Myocyte (in vitro differentiated cells): Measurements from ENCODE around the gene CDH13. TPM values are rescaled to one million over a fixed set of nuclear protein-coding genes. Genes with fewer than 3 reads are reported as not detected.
A peak's percentile ranks its signal among the peaks of the same experiment; 100 is the strongest.

Experiments used
- DNase-seq: peaks from one replicate; pipeline ENCODE4 v3.0.0-alpha.2; 2012; ENCODE audit warnings: low read depth
- total RNA-seq: library from RNA; depleted of rRNA; stranded (reverse); fragments of >200 nt; gene quantifications from 2 replicates; pipeline ENCODE4 v1.2.3, GENCODE V29; 2014

CDH13 gene
- total RNA-seq, 1 donor from 2014 or later: 160 TPM

DNA sequence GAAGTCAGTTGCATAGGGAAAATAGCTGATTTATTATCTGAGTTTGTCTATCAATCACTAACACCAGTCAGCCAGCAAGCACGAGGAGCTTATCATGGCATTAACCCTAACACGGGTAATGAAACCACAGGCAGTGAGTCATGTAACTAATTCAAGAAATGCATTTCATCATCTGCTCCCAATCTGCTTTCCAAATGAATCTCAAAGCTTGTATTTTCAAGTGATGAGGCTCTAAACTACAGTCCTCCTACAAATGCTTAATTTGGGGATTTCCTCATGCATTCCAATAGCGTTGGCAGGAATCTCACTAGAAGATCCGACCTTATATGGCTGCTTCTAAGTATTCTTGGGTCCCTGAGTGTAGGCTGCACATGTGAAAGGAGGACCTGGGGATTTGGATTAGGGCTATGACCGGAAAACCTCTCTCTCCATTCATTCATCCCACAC is 1062.6 kb downstream of the CDH13 start:
- DNase-seq: peak; percentile 90

DNA sequence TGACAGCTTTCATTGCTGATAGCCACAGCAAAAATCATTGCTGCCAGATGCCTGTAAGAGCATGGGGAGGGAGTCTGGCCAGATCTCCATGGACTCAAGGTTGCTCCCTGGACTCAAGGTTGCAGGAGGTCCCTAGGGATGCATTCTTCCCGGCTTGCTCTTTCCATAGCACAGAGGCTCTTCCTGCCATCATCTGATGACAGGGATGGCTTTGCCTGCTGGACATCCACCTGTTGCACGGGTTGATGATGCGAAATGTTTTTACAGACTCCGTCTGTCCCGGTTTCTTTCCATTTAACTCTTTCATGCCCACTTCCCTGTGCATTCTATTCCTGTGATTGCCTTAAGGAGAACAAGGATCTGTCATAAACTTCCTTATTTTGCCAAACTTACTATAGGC is 1065.5 kb downstream of the CDH13 start:
- DNase-seq: peak; percentile 50

DNA sequence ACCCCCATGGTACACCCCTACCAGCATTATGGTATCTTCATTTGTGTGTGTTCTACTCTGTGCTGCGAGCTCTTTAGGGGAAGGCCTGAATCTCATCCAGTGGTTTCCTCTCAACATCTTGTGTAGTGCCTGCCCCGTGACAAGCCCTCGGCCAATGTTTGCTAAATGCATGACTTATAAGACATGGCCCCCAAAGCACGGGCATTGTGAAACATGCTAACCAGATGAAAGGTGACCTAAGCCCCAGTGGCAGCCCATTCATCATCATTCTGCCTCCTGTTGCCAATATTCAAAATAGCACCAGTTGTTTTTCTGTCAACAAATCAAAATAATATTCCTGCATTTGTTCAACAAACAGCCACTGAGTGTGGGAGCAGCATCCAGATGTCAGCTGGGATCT is 1072.2 kb downstream of the CDH13 start:
- no peak for DNase-seq

DNA sequence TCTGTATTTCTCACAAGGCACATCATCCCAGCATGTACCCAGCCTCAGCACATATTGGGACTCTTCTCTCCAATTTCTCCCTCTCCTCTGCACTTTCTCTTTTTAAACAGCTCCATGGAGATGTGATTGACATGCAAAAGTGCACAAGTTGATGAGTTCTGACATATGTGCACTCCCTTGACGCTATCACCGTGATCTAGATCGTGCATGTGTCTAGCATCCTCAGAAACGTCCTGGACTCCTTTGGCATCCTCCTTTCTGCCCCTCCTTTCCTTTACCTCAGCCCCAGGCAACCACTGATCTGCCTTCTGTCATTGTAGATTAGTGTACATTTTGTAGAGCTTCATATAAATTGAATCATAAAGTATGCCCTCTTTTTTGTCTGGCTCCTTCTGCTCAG is 1073.0 kb downstream of the CDH13 start:
- DNase-seq: no peak

DNA sequence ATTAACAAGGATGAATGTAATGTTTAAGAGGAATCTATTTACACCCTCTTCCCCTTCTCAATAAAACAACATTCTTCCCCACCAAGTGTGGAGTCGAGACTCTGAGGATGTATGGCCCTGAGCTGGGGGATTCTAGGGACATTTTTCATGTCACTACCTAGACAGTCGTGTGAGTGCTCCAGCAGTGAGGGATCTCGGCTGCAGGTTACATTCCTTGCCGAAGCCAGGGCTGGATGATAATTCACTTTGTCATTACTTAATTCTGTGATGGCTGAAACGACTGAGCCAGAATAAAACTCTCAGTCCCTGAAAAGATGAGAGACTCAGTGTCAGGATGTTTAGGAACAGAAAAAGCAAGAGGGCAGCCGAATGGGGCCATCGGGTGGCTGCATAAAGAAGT is 1074.1 kb downstream of the CDH13 start:
- no peak for DNase-seq

DNA sequence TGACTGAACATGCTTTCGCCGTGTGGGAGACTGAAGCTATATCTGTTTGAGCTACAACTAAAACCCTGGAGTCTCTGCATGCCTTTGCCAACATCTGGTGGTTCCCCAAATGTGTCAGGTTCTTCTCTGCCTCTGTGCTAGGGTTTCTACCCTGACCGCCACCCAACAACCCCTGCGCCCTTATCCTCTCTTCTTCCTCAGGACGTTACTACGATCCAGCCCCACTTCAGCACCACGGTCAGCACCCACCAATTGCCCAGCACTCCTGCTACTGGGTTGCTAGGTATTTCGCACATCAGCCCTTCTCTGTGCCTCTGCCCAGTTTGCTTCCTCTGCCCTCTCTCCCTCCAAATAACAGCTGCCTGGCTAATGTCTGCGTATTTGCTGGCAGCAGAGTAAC is 1074.7 kb downstream of the CDH13 start:
- peak; percentile 82 for DNase-seq

DNA sequence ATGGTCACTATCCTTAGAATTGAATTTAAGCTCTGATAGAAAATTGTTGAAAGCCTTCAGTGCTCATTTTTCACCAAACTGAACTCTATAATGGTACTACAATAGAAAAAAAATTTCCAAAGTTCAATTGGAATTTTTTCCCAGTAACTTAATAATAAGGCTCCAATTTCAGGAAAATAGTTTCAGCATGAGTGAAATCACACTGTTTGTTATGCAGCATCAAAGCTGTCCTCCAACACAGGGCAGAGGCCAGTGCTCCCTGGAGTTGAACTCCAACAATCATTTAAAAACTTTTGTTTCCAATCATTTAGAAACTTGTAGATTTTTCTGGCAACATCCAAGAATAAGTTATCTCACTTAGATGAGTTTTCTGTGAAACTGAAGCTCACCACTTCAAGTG is 1077.9 kb downstream of the CDH13 start:
- no peak for DNase-seq

DNA sequence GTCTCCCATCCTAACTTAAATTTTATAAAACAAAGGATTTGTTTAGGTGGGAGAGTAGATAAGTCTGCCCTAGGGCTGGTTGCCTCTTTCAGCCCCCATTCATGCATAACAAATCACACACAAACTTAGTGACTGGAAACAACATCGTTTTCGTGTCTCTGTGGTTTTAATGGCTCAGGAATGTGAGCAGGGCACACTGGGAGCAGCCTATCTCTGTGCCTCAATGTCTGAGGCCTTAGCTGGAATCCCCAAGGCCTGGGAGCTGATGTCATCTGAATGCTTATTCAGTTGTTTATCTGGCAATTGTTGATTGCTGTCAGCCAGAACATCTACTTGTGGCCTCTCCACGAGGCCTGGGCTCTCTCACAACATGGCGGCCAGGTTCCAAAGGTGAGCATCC is 1079.1 kb downstream of the CDH13 start:
- no peak for DNase-seq

DNA sequence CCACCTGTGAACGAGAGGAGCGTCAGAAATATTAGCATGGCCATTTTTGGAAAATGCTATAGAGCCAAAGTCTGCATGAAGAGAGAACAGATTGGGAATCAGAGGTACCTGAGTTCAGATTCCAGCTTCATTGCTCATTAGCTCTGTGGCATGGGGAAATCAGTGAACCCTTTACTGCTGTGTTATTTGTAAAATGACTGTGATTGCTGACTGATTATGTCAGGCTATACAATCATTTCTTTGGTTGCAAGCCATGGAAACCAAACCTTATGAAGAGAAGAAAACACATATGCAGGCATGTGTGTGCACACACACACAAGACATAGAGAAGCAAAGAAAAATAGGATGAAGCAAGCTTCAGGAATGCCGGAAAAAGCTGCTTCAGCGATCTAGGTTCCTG is 1079.6 kb downstream of the CDH13 start:
- no peak for DNase-seq

DNA sequence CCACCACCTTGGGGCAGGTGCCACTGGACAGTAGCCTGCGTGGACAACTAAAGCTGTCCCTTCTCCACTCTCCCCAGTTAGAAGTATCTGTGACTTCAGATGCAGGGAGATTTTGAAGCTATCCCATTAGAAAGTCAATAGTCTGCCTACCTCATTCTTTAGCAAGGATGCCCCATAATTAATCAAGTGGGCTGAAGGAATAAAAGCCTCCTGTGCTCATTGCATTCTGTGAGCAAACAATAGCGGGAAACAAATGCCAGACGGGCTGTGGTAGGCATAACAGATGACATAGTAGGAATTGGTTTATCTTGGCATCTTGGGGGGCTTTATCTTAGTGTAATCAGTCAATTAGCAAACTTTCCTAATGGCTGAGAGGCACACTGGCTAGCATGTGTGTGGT is 1084.3 kb downstream of the CDH13 start:
- DNase-seq: no peak

DNA sequence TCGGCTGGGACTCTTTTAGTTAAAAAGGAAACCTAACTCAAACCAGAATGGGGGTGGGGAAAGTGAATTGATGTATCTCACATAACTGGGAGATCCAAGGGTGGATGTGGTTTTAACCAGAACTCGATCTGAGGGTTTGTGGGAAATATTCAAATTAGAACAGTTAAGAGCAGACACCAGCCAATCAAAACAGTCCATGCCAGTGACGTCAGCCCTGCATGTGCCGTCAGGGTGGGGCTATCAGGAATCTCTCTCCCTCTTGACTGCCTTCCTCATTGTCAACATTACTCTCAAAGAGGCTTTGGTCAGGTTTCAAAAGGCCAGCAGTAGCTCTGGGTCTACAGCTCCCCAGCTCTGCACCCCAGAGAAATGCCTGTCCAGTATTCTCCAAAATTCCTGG is 1086.8 kb downstream of the CDH13 start:
- no peak for DNase-seq

DNA sequence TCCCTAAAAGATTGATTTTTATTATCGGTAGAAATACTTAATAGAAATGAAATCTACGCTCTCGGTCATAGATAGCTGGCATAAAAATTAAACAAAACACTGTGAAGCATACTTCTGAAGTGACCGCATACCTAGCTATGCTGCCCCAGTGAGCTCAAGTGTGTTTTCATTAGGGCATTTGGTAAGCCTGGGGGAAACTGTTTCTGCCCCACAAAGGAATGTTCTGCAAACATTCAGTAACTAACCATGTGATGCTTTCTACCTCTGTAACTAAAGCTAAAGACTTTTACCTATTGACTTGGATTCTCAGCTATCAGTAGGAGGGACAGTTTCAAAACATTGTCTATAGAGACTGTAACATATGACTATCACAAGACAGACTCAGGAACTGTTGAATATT is 1087.5 kb downstream of the CDH13 start:
- no peak for DNase-seq

DNA sequence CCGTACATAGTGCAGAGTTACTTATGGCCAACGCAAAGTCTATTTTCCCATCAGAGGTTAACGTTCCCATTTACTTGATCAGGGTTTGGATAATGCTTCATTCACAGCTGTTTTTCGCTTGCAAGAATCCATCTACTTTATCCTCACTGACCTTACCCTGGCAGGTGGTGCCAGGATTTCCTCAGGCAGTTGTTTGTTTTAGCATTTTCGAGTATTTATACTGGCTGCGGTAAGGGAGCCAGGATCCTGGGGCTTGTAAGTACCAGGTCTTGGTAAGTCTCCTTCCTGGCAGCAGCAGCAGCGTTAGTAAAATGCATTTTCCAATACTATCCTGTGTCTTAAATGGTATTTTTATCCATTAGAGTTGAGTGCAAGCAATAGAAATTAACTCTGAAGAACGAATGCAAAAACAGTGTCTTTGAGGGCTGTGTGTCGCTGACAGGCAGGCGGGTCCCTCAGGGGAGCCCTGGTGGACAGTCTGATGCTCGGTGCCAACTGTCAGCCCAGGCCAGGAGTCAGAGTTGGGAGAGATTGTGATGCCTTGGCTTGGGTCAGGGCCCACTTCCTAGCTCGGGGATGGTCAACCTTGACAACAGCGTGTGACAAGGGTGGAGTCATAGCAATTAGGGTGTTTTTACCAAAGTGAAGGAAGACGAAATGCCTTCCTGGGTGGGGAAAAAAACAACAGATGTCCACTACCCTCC is 1088.6 kb downstream of the CDH13 start:
- DNase-seq: peak; percentile 39

DNA sequence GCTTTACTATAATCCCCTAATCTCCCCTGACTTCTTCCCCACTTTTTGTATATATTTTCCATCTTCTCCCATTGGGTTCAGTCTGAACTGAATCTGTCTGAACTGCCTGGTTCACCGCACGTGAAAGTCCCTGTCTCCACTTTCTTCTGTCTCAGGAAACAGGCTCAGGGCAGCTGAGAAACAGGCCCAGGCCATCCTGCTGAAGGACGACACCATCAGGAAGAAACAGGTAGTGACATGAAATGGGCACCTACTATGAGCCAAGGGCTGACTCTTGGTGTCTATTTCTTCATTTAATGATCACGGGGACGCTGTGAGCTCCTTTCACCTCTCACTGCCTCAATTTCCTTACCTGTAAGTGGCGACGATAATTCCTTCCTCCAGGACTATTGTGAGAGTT is 1090.5 kb downstream of the CDH13 start:
- no peak for DNase-seq

DNA sequence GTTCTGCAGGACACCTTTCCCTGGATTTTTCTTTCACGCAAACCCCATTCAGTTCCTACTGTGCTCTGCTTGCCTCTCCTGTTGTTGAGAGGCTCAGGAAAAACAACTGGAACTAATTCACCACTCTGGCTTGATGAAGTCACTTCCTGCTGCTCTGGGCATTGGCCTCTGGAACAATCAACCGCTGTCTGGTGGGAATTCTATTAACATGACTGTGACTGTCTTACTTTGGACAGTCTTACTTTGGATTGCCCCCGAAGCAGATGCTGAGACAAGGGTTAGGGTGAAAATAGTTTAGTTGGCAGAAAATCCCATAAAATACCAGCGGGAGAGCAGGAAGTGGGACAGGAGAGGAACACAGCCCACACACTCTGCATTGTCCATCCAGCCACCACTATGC is 1091.0 kb downstream of the CDH13 start:
- DNase-seq: peak; percentile 35

DNA sequence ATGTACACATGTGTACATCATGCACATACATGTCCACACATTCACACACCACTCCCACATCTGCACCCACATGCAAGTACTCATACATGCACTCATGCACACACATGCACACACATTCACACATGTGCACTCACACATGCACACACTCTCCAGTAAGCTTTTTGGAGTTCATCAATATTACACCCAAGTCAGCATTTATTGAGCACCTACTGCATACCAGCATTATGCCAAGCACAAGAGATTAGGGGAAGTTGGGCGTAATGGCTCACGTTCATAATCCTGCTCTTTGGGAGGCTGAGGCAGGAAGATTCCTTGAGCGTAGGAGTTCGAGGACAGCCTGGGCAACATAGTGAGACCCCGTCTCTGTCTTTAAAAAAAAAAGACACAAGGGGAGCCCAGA is 1093.4 kb downstream of the CDH13 start:
- DNase-seq: no peak

DNA sequence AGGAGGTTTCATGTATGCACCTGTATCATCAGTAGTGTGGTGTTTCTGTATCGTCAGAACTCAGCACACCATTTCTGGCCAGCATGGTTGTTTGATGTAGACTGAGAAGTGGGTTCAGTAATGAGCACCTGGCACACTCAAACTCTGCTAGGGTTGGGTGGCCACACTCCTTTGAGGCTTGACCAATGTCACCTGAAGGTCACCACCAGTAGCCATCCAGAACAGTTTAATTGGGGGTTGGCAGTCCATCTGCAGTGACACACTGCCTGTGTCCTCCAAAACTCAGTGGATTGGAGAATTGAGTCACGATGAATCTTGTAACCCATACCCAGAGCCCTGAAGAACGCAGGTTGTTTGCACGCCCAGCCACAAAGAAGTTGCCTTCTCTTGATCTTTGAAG is 1094.2 kb downstream of the CDH13 start:
- DNase-seq: no peak

DNA sequence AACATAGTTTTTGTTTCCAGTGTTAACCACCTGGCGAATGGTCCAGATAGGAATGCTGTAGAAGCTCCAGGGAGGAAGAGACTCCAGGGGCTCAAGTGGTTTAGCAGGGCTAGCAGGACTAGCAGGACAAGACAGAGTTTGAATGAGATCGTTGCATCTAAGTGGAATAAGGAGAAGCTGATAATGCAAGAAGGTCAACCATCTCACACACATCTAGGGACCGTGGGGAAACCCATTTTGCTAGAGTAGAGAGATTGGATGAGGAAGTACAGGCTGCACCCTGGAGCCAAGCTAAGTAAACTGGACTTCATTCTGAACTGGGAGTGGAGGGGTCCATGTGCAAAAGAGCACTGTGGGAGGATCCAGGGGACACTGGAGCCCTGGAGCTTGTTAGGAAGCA is 1094.9 kb downstream of the CDH13 start:
- DNase-seq: no peak

DNA sequence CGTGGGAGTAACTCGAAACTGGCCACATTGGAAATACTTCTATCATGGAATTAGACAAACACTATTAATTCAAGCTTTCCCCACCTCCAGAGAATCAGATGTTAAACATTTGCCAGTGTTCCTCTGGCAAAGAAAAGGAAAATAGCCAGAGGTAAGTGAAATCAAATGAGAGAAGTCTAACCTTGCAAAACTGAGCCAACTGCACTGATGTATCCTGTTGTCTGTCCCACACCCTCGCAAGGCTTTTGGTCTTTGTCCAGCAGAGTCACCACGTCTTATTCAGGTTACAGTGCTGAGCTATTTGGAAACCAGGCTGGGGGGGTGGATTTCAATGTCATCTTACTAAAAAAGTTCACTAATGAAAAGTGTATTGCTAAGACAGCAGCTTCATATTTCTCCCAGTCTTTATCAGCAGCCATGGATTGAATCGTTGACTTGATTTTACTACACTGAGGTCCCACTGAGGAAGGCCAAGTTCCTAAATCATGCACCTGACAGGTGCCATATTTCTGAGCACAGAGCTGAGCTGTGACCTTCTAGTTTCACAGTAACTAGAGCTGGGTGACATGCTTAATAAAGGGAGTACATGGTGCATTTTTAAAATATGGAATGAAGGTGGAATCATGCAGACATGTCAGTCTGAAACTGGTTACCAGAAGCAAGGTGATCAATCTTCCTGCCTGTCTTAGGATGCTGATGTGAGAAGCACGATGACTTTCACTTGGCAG is 1095.9 kb downstream of the CDH13 start:
- peak; percentile 75 for DNase-seq

DNA sequence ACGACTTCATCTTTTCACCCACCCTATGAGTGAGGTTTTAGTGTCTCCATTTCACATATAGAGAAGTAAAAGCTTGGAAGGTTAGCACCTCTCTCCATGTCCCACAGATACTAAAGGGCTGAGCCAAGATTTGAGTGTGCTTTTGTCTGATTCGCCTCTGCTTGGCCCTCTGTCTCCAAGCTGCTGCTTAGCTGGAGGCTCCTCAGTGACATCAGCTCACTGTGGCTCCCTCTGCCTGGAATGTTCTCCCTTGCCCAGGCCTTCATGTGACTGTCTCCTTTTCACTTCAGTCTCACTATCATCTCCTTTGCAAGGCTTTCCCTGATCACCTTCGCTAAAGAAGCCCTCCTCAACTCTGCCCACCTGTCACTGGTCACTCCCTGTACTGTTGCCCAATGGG is 1096.5 kb downstream of the CDH13 start:
- DNase-seq: no peak

DNA sequence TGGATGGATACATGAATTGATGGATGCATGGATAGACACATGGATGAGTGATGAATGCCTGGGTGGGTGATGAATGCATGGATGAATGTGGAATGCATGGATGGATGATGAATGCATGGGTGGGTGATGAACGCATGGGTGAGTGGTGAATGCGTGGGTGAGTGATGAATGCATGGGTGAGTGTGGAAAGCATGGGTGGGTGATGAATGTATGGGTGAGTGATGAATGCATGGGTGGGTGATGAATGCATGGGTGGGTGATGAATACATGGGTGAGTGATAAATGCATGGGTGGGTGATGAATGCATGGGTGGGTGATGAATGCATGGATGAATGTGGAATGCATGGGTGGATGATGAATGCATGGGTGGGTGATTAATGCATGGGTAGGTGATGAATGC is 1097.1 kb downstream of the CDH13 start:
- DNase-seq: no peak

DNA sequence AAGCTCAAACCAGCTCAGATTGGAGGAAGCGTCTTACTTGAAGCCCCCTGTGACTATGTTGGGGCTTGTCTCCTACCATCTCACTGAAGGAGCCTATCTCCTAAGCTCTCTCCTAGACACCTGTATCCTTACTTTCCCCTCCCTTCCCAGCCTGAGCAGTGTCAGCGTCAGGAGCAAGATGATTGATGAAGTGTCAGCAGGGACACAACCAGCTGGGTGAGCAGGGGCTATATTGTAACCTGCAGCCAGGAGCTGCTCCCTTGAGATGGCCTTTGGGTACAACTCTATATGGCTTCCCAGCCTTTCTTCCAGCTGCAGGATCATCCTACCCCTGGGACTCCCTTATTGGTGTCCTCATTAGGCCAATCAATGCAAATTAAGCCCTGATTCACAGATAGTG is 1097.8 kb downstream of the CDH13 start:
- no peak for DNase-seq

DNA sequence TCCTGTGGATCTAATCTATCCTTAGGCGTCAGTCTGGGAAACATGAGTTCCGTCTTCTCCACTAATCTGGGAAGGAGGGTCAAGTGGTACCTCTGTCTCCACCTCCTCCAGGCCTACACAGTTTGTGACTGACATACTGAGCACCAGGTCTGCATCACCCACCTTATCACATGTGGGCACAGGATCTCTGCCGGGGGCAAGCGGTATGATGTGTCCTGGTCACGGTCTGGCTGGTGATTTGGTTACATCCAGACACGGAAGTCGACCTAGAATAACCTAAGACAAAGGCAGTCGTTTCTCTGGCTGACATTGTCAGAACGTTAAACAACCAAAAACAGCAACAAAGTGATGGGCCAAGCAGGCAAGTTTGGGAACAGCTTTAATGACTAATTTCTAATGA is 1098.5 kb downstream of the CDH13 start:
- DNase-seq: no peak
